A549 treated with CORT108297 at 1 μM for 4 hours (cell line): ENCODE measurements around the gene GYPC. TPM values are rescaled to one million over a fixed set of nuclear protein-coding genes. Genes with fewer than 3 reads are reported as not detected.

ENCODE experiments used
- total RNA-seq: library from RNA; stranded (reverse); fragments of 200-300 nt; extraction: Qiagen RNA extraction; gene quantifications from 5 replicates; pipeline ENCODE4 v1.2.3, GENCODE V29; 2022

The GYPC gene, protein sequence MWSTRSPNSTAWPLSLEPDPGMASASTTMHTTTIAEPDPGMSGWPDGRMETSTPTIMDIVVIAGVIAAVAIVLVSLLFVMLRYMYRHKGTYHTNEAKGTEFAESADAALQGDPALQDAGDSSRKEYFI
- not detected in 5 replicates for total RNA-seq

DNA sequence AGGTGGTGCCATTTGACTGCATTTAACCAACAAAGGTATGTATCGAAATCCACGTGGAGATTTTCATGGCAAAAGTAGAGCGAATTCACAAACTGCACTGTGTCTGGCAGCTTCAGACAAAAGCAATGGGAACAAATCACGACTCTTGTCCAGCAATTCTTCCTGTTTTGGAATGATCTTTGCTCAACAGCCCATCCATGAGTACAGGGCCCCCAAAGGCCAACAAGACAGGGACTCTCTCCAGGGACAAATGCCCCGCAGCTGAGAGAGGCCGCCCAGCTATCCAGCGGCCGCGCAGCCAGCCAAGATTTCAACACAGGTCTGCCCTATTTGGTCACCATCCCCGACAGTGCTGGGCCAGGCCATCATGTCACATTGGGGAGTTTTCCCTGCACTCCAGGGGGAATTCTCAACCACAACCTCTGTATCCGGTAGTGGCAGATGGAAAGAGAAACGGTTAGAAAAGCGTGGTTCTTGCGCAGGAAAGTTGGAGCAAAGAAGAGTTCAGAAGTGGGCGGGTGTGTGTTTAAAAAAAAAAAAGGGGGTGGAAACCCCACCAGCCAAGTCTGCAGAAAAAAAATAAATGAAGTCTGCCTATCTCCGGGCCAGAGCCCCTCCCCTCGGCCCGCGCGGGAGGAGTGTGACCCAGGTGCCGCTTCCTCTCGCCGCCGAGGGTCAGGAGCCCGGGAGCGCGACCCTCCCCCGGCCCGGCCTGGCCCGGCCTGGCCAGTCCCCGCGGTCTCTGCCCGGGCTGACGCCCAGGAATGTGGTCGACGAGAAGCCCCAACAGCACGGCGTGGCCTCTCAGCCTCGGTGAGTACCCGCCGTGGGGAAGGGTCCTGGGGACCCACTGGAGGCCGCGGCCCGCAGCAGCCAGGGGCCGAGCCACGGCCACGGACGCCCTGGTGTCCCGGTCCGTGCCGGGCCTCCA lies at the start of gene GYPC:
Gene GYPC (plus strand): TSS at position 659 of the 931 bp plus-strand sequence. CDS start 106 bp downstream, at position 765.

Other genes with a start within 250 kb of the GYPC start
- not detected in 5 replicates for gene TEX51, start 242.7 kb downstream of the GYPC start, total RNA-seq